CD4-positive, alpha-beta T cell treated with Interleukin-4 for 1 hour (primary cell): ENCODE data around the gene GNAI1.

Source experiments
- DNase-seq, 2 donors: peaks; one replicate each; pipeline ENCODE4 v3.0.0-alpha.2; 2020 to 2022

GNAI1 gene

DNA sequence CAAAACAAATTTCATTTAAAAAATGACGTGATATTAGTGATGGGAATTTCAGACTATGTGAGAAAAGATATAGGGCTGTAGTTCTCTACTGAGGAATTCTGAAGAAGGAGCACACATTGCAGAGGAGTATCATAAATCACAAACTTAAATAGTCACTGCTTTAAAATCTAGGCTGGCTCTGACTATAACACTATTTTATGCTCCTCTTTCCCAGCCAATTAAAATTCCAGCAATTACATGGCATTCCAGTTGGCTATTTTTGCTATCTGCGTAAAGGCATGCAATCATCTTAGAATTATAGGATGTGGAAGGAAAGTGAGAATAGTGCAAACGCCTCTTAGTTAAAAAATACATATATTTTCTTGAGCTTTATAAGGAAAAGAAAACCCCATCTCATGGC is 123.1 kb downstream of the GNAI1 start:
- no peak for DNase-seq

- DNase-seq, result no peak
These were observed 126.0 kb downstream of the GNAI1 start for GRCh38 chr7:80260606-80261005.

DNA sequence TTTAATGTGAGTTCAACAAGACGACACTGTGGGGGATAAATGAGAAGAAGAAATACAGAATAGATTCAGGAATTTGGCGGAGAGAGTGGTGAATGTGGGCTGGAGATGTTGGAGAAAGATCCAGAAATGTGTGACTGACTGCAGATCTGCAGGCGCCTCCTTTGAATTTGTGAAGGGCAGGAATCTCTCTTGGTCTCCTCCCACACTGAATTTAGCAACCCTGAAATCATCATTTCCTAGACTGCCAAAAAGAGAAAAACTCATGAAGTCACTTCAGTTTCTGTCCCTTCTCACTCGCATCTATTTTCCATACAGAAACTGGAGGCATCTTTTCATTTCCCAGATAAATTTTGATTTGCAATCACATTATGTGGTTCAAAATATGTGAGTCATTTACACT is 128.7 kb downstream of the GNAI1 start:
- DNase-seq, result no peak

- DNase-seq, result no peak
These were observed 129.2 kb downstream of the GNAI1 start for GRCh38 chr7:80263821-80264220.

DNA sequence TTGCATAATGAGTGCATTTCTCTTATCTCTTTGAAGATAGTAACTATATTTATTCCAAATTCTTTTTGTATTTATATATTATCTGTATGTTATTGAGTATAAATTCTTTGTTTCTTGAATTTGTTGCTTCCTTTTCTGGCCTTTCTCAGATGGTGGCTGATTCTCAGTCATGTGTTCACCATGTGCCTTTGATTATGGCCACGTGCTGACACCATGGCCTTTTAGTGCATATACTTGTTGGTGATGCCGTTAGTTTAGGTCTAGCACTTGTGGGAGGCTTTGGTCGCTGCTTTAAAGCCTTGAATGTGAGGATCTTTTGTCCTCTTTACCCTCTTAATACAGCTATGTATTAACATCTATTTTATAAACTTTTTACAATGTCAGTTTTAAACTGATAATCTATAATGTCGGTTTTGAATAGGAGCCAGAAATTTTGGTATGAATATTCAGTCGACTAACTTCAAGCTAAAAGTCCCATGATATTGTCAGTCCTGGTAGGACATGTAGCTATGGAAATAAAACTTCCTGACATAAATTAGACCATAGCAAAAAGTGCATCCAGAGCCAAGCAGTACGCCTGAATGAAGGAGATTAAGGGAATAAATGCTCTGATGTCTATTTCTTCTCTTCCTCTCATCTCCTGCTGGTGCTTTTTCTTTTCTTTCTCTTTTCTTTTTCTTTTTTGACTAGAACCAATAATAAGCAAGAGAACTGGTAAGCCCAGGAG is 130.3 kb downstream of the GNAI1 start:
- DNase-seq, result no peak

DNA sequence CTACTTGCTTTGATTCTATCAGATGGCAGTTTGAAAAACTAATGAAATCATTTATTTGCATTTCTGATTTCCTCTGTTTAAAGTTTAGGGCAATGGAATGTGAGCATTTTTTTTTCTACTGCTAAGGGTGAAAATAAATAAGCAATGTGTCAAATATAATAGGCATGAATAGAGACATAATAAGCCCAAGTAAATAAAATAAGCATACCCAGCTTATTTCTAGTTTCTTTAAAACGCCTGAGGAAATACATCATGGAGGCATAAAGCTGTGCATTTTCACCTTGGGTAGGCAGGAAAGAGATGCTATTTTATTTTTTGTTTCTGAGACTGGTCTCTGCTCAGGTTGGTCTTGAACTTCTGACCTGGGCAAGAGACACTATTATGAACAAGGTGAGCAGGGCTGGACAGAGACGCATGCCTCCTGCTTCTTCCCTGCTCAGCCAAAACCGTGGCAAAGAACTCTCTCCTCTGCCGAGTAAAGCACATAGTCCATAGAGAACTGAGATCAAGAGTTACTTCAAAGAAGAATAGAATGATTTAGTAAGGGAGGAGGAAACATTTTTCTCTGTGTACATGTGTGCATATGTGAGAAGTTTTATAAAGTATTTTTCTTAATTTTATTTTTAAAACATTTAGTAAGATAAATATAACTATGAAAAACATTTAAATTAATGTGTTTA is 138.1 kb downstream of the GNAI1 start:
- no peak for DNase-seq

- no peak for DNase-seq
These were observed 138.7 kb downstream of the GNAI1 start for GRCh38 chr7:80273327-80273726.

- no peak for DNase-seq
These were observed 140.6 kb downstream of the GNAI1 start for GRCh38 chr7:80275192-80275605.
